Activated CD8-positive, alpha-beta T cell treated with anti-CD3 and anti-CD28 coated beads for 36 hours (primary cell): ENCODE measurements around the gene PCTP. TPM values are rescaled to one million over a fixed set of nuclear protein-coding genes. Genes with fewer than 3 reads are reported as not detected.

Source experiments
- ATAC-seq: fragments of 200-7000 bp; cut with Tn5 transposase; one replicate; pipeline ENCODE4 v1.10.0; 2021; ENCODE audit warnings: mild to moderate bottlenecking, moderate library complexity
- CTCF ChIA-PET: fragments of 350-600 bp; sonication (Branson Sonifier 250); formaldehyde crosslinking; loops from one replicate; lab custom pipeline; 2021; ENCODE audit warnings: antibody characterized with exemption; lab: Charles Lee
- POLR2A ChIA-PET: fragments of 350-600 bp; sonication (Branson Sonifier 250); formaldehyde crosslinking; loops from one replicate; lab custom pipeline; 2021; ENCODE audit warnings: antibody characterized with exemption; lab: Charles Lee
- DNase-seq: peaks from one replicate; pipeline ENCODE4 v3.0.0-alpha.2; 2020
- H3K27ac Mint-ChIP-seq: one replicate; pipeline ENCODE4 v1.8.0; 2021; ENCODE audit warnings: mild to moderate bottlenecking, mixed read lengths
- H3K27me3 Mint-ChIP-seq: one replicate; pipeline ENCODE4 v1.8.0; 2021; ENCODE audit warnings: mixed read lengths
- H3K36me3 Mint-ChIP-seq: one replicate; pipeline ENCODE4 v1.8.0; 2021; ENCODE audit warnings: low read depth, mixed read lengths
- H3K4me1 Mint-ChIP-seq: one replicate; pipeline ENCODE4 v1.8.0; 2021; ENCODE audit warnings: low read depth, mixed read lengths
- H3K4me3 Mint-ChIP-seq: one replicate; pipeline ENCODE4 v1.8.0; 2021; ENCODE audit warnings: mild to moderate bottlenecking, moderate library complexity, mixed read lengths
- H3K9me3 Mint-ChIP-seq: one replicate; pipeline ENCODE4 v1.8.0; 2021; ENCODE audit warnings: mixed read lengths
- CTCF ChIP-seq: fragments of 200-600 bp; IDR thresholded peaks from one replicate; pipeline ENCODE4 v1.8.0; 2022; ENCODE audit warnings: antibody characterized with exemption, mild to moderate bottlenecking
- intact Hi-C: fragments of 100-400 bp; cut with micrococcal nuclease; formaldehyde crosslinking; loops from one replicate; pipeline ENCODE4 v1.10.0; 2022
- total RNA-seq, 2 experiments: library from RNA; stranded (reverse); gene quantifications; one replicate each; pipeline ENCODE4 v1.2.3, GENCODE V29; 2021

The PCTP gene
- total RNA-seq, 2 experiments from 2014 or later, result 6.6 to 7.7 TPM

- H3K27ac Mint-ChIP-seq, result no peak overlapping the region
- no peaks in the 10 kb centered on the region for H3K9me3 Mint-ChIP-seq
- H3K4me3 Mint-ChIP-seq, result no peak overlapping the region
- no peak for ATAC-seq
- H3K27me3 Mint-ChIP-seq, result no peaks in the 10 kb centered on the region
- intact Hi-C loops, result loop anchor here (5.0 kb wide), 1 partner anchor 246 kb away; no protein-coding TSS in a partner anchor
- no peak for DNase-seq
- H3K4me1 Mint-ChIP-seq, result no peaks in the 10 kb centered on the region
- TF ChIP-seq CTCF, result no peak
- POLR2A ChIA-PET, result no interaction called here
- CTCF ChIA-PET, result interaction anchor here (1.7 to 6.6 kb wide), 2 partner anchors 52 to 247 kb away, joined by 4 to 41 read pairs; no protein-coding TSS in a partner anchor
- peaks cover 7% of the 10 kb centered on the region for H3K36me3 Mint-ChIP-seq
Measured at GRCh38 chr17:55773671-55774070, 22.8 kb downstream of the PCTP start.

- Mint-ChIP-seq H3K9me3 (no peaks in the 10 kb centered on the region), H3K36me3 (peaks cover 7% of the 10 kb centered on the region), H3K4me1 (no peaks in the 10 kb centered on the region), H3K4me3 (no peak overlapping the region), H3K27ac (no peak overlapping the region), H3K27me3 (no peaks in the 10 kb centered on the region)
- ATAC-seq (no peak), DNase-seq (no peak)
- TF ChIP-seq CTCF, result no peak
- CTCF ChIA-PET, result no interaction called here
- intact Hi-C loops, result loop anchor here (5.0 kb wide), 1 partner anchor 248 kb away; no protein-coding TSS in a partner anchor
- POLR2A ChIA-PET, result no interaction called here
Measured at GRCh38 chr17:55774846-55775271, 24.0 kb downstream of the PCTP start.

- H3K4me3 Mint-ChIP-seq, result no peak overlapping the region
- no peak overlapping the region for H3K27ac Mint-ChIP-seq
- no peak for ATAC-seq
- POLR2A ChIA-PET, result no interaction called here
- no peaks in the 10 kb centered on the region for H3K4me1 Mint-ChIP-seq
- peaks cover 7% of the 10 kb centered on the region for H3K36me3 Mint-ChIP-seq
- intact Hi-C loops, result no loop called here
- CTCF ChIA-PET, result interaction anchor here (0.6 kb wide), 1 partner anchor 249 kb away, joined by 3 read pairs; no protein-coding TSS in a partner anchor
- H3K27me3 Mint-ChIP-seq, result no peaks in the 10 kb centered on the region
- DNase-seq, result no peak
- no peak for TF ChIP-seq CTCF
- H3K9me3 Mint-ChIP-seq, result no peaks in the 10 kb centered on the region
Measured at GRCh38 chr17:55776271-55776670, 25.4 kb downstream of the PCTP start.

GRCh38 chr17:55777471-55777971 is 26.7 kb downstream of the PCTP start:
- CTCF ChIA-PET, result no interaction called here
- H3K27me3 Mint-ChIP-seq, result no peaks in the 10 kb centered on the region
- no peak for ATAC-seq
- TF ChIP-seq CTCF, result no peak
- H3K4me1 Mint-ChIP-seq, result no peaks in the 10 kb centered on the region
- no peak overlapping the region for H3K27ac Mint-ChIP-seq
- POLR2A ChIA-PET, result no interaction called here
- H3K36me3 Mint-ChIP-seq, result peaks cover 7% of the 10 kb centered on the region
- intact Hi-C loops, result no loop called here
- H3K4me3 Mint-ChIP-seq, result no peak overlapping the region
- H3K9me3 Mint-ChIP-seq, result no peaks in the 10 kb centered on the region
- DNase-seq, result no peak

- Mint-ChIP-seq H3K4me3 (no peak overlapping the region), H3K27me3 (no peaks in the 10 kb centered on the region), H3K4me1 (no peaks in the 10 kb centered on the region), H3K9me3 (no peaks in the 10 kb centered on the region), H3K27ac (no peak overlapping the region), H3K36me3 (peaks cover 7% of the 10 kb centered on the region)
- TF ChIP-seq CTCF, result no peak
- DNase-seq (no peak), ATAC-seq (no peak)
- POLR2A ChIA-PET, result no interaction called here
- CTCF ChIA-PET, result no interaction called here
- intact Hi-C loops, result no loop called here
Measured at GRCh38 chr17:55778389-55779118, 27.7 kb downstream of the PCTP start.
